HG02870 (cell line): ENCODE data around the gene SEZ6L2.
"Not testable (repeated sequence)": the region's sequence is repeated elsewhere in the genome, so short reads cannot be mapped to it uniquely, and the experiment has no call there.

Experiments used
- ATAC-seq: cut with Tn5 transposase; IDR thresholded peaks from one replicate; pipeline ENCODE4 v1.9.1; 2021; ENCODE audit warnings: mild to moderate bottlenecking, moderate library complexity; ENCODE audit not compliant: unreplicated experiment

The SEZ6L2 gene

GRCh38 chr16:29910819-29911675 is 11.7 kb upstream of the SEZ6L2 start:
- ATAC-seq = no peak

- not testable (repeated sequence) for ATAC-seq
Observed at GRCh38 chr16:29909851-29910250, 10.5 kb upstream of the SEZ6L2 start.

DNA sequence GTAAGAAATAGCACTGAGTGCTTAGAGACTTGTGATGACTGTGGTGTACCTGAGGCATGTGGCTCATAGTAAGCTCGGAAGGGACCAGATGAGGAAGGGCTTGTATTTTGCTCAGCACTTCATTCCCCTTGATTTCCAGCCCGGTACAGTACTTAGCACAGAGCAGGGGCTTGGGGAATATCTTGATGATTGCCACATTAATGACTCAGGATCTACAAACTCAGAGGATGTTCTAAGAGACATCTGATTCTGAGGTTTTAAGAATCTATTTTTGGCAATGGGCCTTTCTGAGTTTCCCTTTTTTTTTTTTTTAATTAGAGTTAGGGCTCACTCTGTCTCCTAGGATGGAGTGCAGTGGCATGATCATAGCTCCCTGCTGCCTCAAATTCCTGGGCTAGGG is 10.0 kb upstream of the SEZ6L2 start:
- ATAC-seq = no peak

DNA sequence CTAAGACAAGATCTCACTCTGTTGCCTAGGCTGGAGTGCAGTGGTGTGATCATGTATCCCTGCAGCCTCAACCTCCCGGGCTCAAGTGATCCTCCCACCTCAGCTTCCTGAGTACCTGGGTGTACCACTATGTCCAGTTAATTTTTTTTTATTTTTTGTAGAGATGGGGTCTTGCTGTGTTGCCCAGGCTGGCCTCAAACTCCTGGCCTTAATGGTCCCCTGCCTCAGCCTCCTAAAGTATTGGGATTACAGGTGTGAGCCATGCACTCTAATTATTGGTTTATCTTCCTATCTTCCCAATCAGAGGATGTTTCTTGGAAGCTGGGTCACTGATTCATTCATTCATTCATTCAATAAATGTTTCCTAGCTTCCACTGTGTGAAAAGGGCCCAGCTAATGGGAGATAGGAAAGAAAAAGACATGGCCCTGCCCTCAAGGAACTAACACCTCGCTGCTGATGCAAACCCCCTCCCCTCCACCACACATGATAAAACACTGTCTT is 9.4 kb upstream of the SEZ6L2 start:
- ATAC-seq = no peak

DNA sequence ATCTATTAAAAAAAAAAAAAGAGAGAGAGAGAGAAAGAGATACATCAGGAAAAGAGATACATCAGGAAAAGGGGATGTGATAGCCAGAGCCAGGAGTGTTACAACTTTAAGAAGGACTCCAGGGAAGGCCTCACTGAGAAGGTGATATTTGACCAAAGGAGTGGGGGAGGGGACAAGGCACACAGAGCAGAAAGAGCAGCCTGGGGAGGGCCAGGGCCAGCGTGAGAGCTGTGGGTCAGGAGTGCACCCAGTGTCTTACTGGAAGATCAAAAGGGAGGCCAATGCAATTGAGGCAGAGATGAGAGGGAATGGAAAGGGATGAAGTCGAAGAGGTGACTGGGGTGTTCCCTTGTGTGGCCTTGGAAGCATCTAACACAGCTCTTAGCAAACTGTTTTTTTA is 8.6 kb upstream of the SEZ6L2 start:
- no peak for ATAC-seq

DNA sequence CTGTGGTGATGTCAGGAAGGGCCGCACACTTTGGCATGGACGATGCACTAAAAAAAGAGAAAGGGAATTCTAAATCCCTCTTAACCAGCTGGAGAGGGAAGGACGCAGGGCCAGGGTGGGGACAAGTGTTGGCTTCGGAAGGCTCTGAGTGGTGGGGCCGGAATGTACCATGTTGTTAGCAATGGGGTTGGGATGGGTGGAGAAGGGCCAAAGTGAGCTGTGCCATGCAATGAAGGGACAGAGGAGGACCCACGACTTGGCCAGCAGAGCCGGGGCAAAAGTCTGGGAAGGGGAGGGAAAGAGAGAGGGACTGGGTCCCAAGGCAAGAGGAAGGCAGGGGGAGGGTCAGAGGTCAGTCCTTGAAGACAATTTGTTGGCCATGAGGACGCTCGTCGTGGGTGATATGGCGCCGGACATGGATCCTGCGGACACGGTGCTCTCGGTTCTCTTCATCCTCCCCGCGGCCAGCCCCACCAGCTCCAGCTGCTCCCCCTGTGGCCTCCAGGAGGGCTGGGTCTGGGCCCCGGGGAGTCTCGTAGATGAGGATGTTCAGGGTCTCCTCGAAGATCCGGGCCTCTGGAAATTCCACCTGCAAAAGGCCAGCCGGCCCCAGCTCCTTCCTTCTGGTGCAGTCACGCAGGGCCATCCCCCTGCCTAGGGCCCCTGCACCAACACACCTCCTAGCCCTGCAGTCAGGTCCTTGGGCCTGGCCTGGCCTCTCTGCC is 7.3 kb upstream of the SEZ6L2 start:
- ATAC-seq = no peak

GRCh38 chr16:29905668-29906067 is 6.3 kb upstream of the SEZ6L2 start:
- ATAC-seq = no peak

- ATAC-seq = no peak
Observed at GRCh38 chr16:29904947-29905346, 5.6 kb upstream of the SEZ6L2 start.

- no peak for ATAC-seq
Observed at GRCh38 chr16:29903590-29903989, 4.2 kb upstream of the SEZ6L2 start.

GRCh38 chr16:29901607-29901945 is 2.2 kb upstream of the SEZ6L2 start:
- no peak for ATAC-seq

- no peak for ATAC-seq
Observed at GRCh38 chr16:29900888-29901606, 1.7 kb upstream of the SEZ6L2 start.

GRCh38 chr16:29900102-29900887 is 945 bp upstream of the SEZ6L2 start, which contains the start of gene ASPHD1:
ASPHD1 (plus strand) TSS chr16:29900488; CDS start chr16:29900972, 484 bp downstream.
- ATAC-seq = no peak

DNA sequence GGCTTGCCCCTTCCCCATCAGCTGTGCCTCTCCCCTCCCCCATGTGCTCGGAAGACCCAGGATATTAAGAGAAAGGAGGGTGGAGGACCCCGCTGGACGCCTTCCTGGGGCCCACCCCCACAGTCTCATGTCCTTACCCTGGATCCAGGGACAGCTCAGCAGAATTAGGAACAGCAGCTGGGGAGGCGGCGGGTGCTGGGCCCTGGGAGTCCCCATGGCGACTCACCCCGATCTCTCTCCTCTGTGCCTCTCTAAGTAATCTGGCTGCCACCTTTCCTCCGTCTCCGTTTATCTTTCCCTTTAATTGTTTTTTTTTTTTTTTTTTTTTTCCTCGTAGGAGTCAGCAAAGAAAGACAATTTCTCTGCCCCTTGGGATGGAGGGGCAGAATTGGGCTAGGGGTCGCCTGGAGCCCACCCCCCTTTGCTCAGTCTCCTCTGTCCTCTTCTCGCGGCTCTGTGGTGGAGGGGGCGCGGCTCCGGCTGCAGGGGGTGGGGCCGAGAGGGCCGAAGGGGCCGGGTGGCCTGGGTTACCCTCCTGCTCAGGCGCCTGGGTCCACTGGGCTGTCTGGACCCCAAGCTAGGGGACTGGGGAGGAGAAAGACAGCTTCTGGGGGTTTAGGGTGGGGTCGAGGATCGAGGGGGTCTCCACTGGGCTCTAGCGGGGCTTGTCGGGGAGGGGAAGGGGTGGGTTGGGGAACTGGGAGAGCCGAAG is 390 bp downstream of the SEZ6L2 start:
- ATAC-seq = no peak

- no peak for ATAC-seq
Observed at GRCh38 chr16:29898135-29898803, 1.1 kb downstream of the SEZ6L2 start.

- ATAC-seq = no peak
Observed at GRCh38 chr16:29897333-29897732, 2.0 kb downstream of the SEZ6L2 start.

DNA sequence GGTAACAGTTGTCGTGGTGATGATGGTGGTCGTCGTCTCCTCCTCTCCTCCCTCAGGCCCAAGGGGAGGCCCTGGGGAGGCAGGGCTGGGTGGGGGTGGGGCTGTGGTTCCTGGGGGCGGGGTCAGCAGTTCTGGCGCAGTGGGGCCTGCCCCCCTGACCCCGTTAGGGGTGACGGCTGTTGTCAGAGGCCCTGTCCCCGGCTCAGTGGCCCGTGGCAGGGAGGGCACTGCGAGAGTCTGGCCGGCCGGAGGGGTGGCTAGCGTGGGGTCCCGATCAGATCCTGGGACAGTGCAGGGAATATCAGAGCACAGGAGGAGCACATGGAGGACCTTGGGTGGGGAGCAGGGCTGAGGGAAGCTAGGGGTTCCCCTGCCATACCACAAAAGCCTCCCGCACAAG is 2.5 kb downstream of the SEZ6L2 start:
- no peak for ATAC-seq

GRCh38 chr16:29894352-29894751 is 5.0 kb downstream of the SEZ6L2 start:
- no peak for ATAC-seq

- ATAC-seq = no peak
Observed at GRCh38 chr16:29893553-29893952, 5.8 kb downstream of the SEZ6L2 start.

- ATAC-seq = no peak
Observed at GRCh38 chr16:29892458-29892813, 6.9 kb downstream of the SEZ6L2 start.
